NT2/D1 (cell line): Measurements from ENCODE around the gene GAS6.

ENCODE experiments used
- DNase-seq: peaks from one replicate; pipeline ENCODE4 v3.0.0-alpha.2; 2011; ENCODE audit warnings: low read depth, low spot score
- H3K27me3 ChIP-seq: 2 replicates; pipeline ENCODE4 v1.6.0; 2011; ENCODE audit warnings: mild to moderate bottlenecking; ENCODE audit not compliant: insufficient read length, insufficient read depth
- H3K36me3 ChIP-seq: 2 replicates; pipeline ENCODE4 v1.6.1; 2011; ENCODE audit warnings: mild to moderate bottlenecking, low read length, mixed read lengths; ENCODE audit not compliant: insufficient read depth, insufficient read length
- H3K4me1 ChIP-seq: 2 replicates; pipeline ENCODE4 v1.5.1; 2011; ENCODE audit not compliant: insufficient read depth, insufficient read length
- H3K4me3 ChIP-seq: 2 replicates; pipeline ENCODE4 v1.5.1; 2011; ENCODE audit warnings: low read depth; ENCODE audit not compliant: insufficient read length
- H3K9ac ChIP-seq: 2 replicates; pipeline ENCODE4 v1.6.0; 2011; ENCODE audit warnings: low read depth; ENCODE audit not compliant: insufficient read length
- H3K9me3 ChIP-seq: 2 replicates; pipeline ENCODE4 v1.5.1; 2011; ENCODE audit warnings: mild to moderate bottlenecking, low read length; ENCODE audit not compliant: insufficient read depth
- SUZ12 ChIP-seq: IDR thresholded peaks from 2 replicates; pipeline ENCODE4 v1.6.1; 2011; ENCODE audit not compliant: insufficient read length, insufficient read depth; ENCODE audit errors: extremely low read depth
- YY1 ChIP-seq: IDR thresholded peaks from 2 replicates; pipeline ENCODE4 v1.6.1; 2011; ENCODE audit not compliant: insufficient read length, insufficient read depth
- ZNF274 ChIP-seq: IDR thresholded peaks from 2 replicates; pipeline ENCODE4 v1.6.1; 2011; ENCODE audit warnings: mild to moderate bottlenecking, low read depth, low read length

The GAS6 gene

DNA sequence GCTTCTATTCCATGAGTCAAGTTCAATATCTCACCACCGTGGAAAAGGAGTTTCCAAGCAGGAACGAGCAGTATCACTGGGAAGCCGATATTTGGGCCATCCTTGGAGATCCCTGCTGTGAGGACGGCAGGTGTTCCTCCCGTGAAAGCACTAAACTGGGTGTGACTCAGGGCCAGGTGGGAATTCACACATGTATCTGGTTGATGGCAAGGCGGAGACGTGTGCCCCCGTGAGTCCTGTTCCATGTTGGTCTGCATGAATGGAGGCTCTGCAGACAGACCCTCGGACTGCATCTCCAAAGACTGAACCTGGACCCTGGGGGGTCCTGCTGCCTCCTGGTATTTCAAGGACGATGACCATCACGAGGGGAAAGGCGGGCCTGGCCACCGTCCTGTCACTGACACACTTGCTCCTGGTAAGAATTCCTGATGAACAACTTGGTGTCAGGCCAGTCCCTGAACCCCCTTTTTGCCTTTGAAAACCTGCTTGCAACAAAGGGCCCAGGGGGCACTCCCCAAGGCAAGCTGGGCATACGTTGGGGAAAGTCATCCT, 22.8 kb upstream of the GAS6 start:
- H3K27me3 ChIP-seq, result no peaks in the 10 kb centered on the region
- H3K36me3 ChIP-seq, result no peaks in the 10 kb centered on the region
- no peaks in the 10 kb centered on the region for H3K9me3 ChIP-seq
- peaks cover 7% of the 10 kb centered on the region for H3K4me1 ChIP-seq
- H3K9ac ChIP-seq, result no peak overlapping the region
- TF ChIP-seq YY1 (no peak), ZNF274 (no peak), SUZ12 (no peak)
- no peak for DNase-seq
- no peak overlapping the region for H3K4me3 ChIP-seq

GRCh38 chr13:113884821-113885220, 20.9 kb upstream of the GAS6 start:
- Histone ChIP-seq H3K27me3 (no peaks in the 10 kb centered on the region), H3K4me1 (peaks cover 4% of the 10 kb centered on the region), H3K9me3 (no peaks in the 10 kb centered on the region), H3K36me3 (no peaks in the 10 kb centered on the region), H3K4me3 (no peak overlapping the region), H3K9ac (no peak overlapping the region)
- no peak for DNase-seq
- TF ChIP-seq SUZ12, result no peak
- TF ChIP-seq YY1, result no peak
- TF ChIP-seq ZNF274, result no peak

DNA sequence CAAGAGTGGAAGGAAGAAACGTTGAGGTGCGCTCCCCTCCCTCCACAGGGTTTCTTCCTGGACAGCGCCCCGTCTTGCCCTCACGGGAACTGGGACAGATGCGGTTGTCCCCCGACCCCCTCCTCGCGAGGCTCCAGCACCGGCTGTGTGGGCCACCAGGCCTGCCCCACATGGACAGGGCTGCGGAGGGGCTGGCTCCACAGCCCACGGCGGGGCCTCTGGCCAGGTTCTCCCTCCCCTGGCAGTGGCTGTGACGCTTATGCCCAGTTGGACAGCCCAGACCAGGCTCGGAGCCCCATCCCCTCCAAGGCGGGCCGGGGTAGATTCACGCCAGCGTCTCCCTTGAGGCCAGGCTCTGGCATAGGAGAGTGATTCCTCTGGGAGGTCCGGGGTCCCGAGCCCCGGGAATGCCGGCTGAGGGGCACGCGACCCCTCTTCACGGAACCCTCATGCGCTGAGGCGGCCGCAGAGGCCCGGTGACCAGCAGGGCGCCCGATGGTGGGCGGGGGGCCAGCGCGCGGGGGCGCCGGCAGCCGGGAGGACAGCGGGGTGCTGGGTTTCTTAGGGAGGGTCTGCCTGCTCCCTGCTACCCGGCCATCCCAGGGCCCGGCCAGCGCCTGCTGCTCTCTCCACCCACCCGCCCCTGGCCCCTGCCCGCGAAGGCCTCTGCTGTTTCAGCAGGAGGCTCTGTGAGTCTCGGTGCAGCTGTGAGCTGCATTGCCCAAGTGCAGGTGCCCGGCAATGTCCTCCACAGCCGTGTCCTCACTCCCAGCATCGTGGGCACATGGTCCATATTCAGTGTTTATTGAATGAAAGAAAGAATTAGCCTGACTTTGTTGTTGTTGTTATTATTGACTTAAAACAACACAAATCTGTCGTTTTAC, 20.3 kb upstream of the GAS6 start:
- no peaks in the 10 kb centered on the region for H3K36me3 ChIP-seq
- H3K4me1 ChIP-seq, result peaks cover 4% of the 10 kb centered on the region
- H3K27me3 ChIP-seq, result peaks cover 2% of the 10 kb centered on the region
- H3K9me3 ChIP-seq, result no peaks in the 10 kb centered on the region
- H3K4me3 ChIP-seq, result no peak overlapping the region
- no peak for DNase-seq
- TF ChIP-seq SUZ12, result no peak
- no peak for TF ChIP-seq ZNF274
- no peak for TF ChIP-seq YY1
- H3K9ac ChIP-seq, result no peak overlapping the region

- Histone ChIP-seq H3K4me3 (no peak overlapping the region), H3K9me3 (no peaks in the 10 kb centered on the region), H3K4me1 (peaks cover 4% of the 10 kb centered on the region), H3K27me3 (peaks cover 2% of the 10 kb centered on the region), H3K9ac (no peak overlapping the region), H3K36me3 (no peaks in the 10 kb centered on the region)
- DNase-seq, result no peak
- TF ChIP-seq ZNF274, result no peak
- no peak for TF ChIP-seq SUZ12
- TF ChIP-seq YY1, result no peak
Observed at GRCh38 chr13:113883314-113883811, 19.5 kb upstream of the GAS6 start.

- H3K9ac ChIP-seq, result no peak overlapping the region
- no peaks in the 10 kb centered on the region for H3K36me3 ChIP-seq
- TF ChIP-seq ZNF274 (no peak), YY1 (no peak), SUZ12 (no peak)
- H3K9me3 ChIP-seq, result no peaks in the 10 kb centered on the region
- peaks cover 4% of the 10 kb centered on the region for H3K4me1 ChIP-seq
- no peak overlapping the region for H3K4me3 ChIP-seq
- peaks cover 2% of the 10 kb centered on the region for H3K27me3 ChIP-seq
- DNase-seq, result no peak
Observed at GRCh38 chr13:113882716-113883115, 18.8 kb upstream of the GAS6 start.

DNA sequence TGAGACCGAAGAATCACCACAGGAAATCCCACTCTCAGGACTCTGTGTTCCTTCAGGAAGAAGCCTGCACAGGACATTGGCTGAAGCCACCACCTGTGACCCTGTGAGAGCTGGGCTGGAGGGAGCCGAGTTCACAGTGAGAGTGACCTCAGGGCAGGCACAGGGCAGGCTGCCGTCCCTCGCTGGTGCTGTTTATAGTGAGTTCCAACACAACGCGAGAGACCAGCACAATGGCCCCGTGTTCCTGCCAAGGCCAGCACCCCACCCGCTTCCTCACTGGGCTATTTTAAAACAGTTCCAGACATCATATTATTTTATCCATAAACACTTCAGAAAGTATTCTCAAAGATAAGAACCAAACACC, 18.4 kb upstream of the GAS6 start:
- no peaks in the 10 kb centered on the region for H3K36me3 ChIP-seq
- no peak for DNase-seq
- H3K4me1 ChIP-seq, result peaks cover 4% of the 10 kb centered on the region
- no peak overlapping the region for H3K9ac ChIP-seq
- H3K9me3 ChIP-seq, result no peaks in the 10 kb centered on the region
- peaks cover 2% of the 10 kb centered on the region for H3K27me3 ChIP-seq
- H3K4me3 ChIP-seq, result no peak overlapping the region
- no peak for TF ChIP-seq ZNF274

- Histone ChIP-seq H3K9ac (no peak overlapping the region), H3K4me3 (no peak overlapping the region), H3K36me3 (no peaks in the 10 kb centered on the region), H3K4me1 (peaks cover 4% of the 10 kb centered on the region), H3K27me3 (peaks cover 2% of the 10 kb centered on the region), H3K9me3 (no peaks in the 10 kb centered on the region)
- TF ChIP-seq YY1 (no peak), ZNF274 (no peak), SUZ12 (no peak)
- DNase-seq, result no peak
Observed at GRCh38 chr13:113881614-113882266, 17.9 kb upstream of the GAS6 start.
